ENCODE data around the gene CAVIN3. TPM values are rescaled to one million over a fixed set of nuclear protein-coding genes. Genes with fewer than 3 reads are reported as not detected.

CAVIN3 gene
- polyA plus RNA-seq, 1 experiment = 134 TPM

GRCh38 chr11:6360183-6360582 lies 39.9 kb upstream of the CAVIN3 start:
- Histone ChIP-seq H3K36me3 (ENCODE audit: control insufficient read depth, insufficient read depth, low read length) (no peaks in the 10 kb centered on the region), H3K4me3 (ENCODE audit: low read depth, low read length) (no peak overlapping the region), H3K27me3 (ENCODE audit: control insufficient read depth, insufficient read depth, low read length) (no peaks in the 10 kb centered on the region)
- ChIA-PET CTCF (interaction anchor here (1.2 to 6.2 kb wide), 4 partner anchors 15 to 108 kb away, joined by 3 to 98 read pairs (median 80); no protein-coding TSS in a partner anchor), POLR2A (no interaction called here)
- TF ChIP-seq, protein P1, sequence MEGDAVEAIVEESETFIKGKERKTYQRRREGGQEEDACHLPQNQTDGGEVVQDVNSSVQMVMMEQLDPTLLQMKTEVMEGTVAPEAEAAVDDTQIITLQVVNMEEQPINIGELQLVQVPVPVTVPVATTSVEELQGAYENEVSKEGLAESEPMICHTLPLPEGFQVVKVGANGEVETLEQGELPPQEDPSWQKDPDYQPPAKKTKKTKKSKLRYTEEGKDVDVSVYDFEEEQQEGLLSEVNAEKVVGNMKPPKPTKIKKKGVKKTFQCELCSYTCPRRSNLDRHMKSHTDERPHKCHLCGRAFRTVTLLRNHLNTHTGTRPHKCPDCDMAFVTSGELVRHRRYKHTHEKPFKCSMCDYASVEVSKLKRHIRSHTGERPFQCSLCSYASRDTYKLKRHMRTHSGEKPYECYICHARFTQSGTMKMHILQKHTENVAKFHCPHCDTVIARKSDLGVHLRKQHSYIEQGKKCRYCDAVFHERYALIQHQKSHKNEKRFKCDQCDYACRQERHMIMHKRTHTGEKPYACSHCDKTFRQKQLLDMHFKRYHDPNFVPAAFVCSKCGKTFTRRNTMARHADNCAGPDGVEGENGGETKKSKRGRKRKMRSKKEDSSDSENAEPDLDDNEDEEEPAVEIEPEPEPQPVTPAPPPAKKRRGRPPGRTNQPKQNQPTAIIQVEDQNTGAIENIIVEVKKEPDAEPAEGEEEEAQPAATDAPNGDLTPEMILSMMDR (IDR thresholded peaks at IDR 0.05; ENCODE audit: insufficient read depth, low read depth, low read length) = no peak
- DNase-seq (ENCODE audit: low read depth) = no peak

- TF ChIP-seq, protein P1 (IDR thresholded peaks at IDR 0.05; ENCODE audit: insufficient read depth, low read depth, low read length) = no peak
- CTCF ChIA-PET = interaction anchor here (0.9 to 9.2 kb wide), 7 partner anchors 21 to 334 kb away, joined by 3 to 120 read pairs (median 9); no protein-coding TSS in a partner anchor
- no peak overlapping the region for H3K4me3 ChIP-seq (ENCODE audit: low read depth, low read length)
Observed at GRCh38 chr11:6357222-6357621, 36.9 kb upstream of the CAVIN3 start.

GRCh38 chr11:6356503-6357055 lies 36.3 kb upstream of the CAVIN3 start:
- DNase-seq (ENCODE audit: low read depth) = no peak
- Histone ChIP-seq H3K36me3 (ENCODE audit: control insufficient read depth, insufficient read depth, low read length) (no peaks in the 10 kb centered on the region), H3K27me3 (ENCODE audit: control insufficient read depth, insufficient read depth, low read length) (no peaks in the 10 kb centered on the region), H3K4me3 (ENCODE audit: low read depth, low read length) (no peak overlapping the region)
- TF ChIP-seq, protein P1 (IDR thresholded peaks at IDR 0.05; ENCODE audit: insufficient read depth, low read depth, low read length) = no peak
- ChIA-PET POLR2A (no interaction called here), CTCF (interaction anchor here (0.6 to 9.2 kb wide), 8 partner anchors 22 to 347 kb away, joined by 3 to 120 read pairs (median 6); no protein-coding TSS in a partner anchor)

More at GRCh38 chr11:6357222-6357621, 36.9 kb upstream of the CAVIN3 start:
- POLR2A ChIA-PET = interaction anchor here (0.5 kb wide), 1 partner anchor 33 kb away, joined by 3 read pairs; the partner anchor contains the start of gene SMPD1
- Histone ChIP-seq H3K36me3 (ENCODE audit: control insufficient read depth, insufficient read depth, low read length) (no peaks in the 10 kb centered on the region), H3K27me3 (ENCODE audit: control insufficient read depth, insufficient read depth, low read length) (no peaks in the 10 kb centered on the region)
- DNase-seq (ENCODE audit: low read depth) = peak; percentile 76

- ChIA-PET CTCF (interaction anchor here (0.6 to 9.2 kb wide), 28 partner anchors 8 to 631 kb away, joined by 3 to 138 read pairs (median 8); partner anchors contain the start of genes CAVIN3 and FHIP1B), POLR2A (interaction anchor here (0.6 kb wide), 1 partner anchor 35 kb away, joined by 4 read pairs; no protein-coding TSS in a partner anchor)
- Histone ChIP-seq H3K27me3 (ENCODE audit: control insufficient read depth, insufficient read depth, low read length) (no peaks in the 10 kb centered on the region), H3K36me3 (ENCODE audit: control insufficient read depth, insufficient read depth, low read length) (no peaks in the 10 kb centered on the region), H3K4me3 (ENCODE audit: low read depth, low read length) (no peak overlapping the region)
- TF ChIP-seq, protein P1 (IDR thresholded peaks at IDR 0.05; ENCODE audit: insufficient read depth, low read depth, low read length) = no peak
- no peak for DNase-seq (ENCODE audit: low read depth)
Observed at GRCh38 chr11:6354651-6355485, 34.6 kb upstream of the CAVIN3 start.
